Thoracic aorta (tissue), 2 donors: Measurements from ENCODE around the gene PDXK. TPM values are rescaled to one million over a fixed set of nuclear protein-coding genes. Genes with fewer than 3 reads are reported as not detected.
A peak's percentile ranks its signal among the peaks of the same experiment; 100 is the strongest.

Source experiments
- ATAC-seq: fragments of 150-250 bp; one replicate; pipeline ENCODE4 v1.8.0; 2017; ENCODE audit warnings: low read depth; ENCODE audit not compliant: insufficient number of reproducible peaks, low FRiP score
- DNase-seq: peaks from one replicate; pipeline ENCODE4 v3.0.0-alpha.2; 2020; ENCODE audit warnings: low spot score
- H3K27ac ChIP-seq, 2 donors: fragments of 200-600 bp; sonication (generic); 1 replicate in 1 of 2; 2 replicates in 1 of 2; pipeline ENCODE4 v1.5.1; 2016; ENCODE audit warnings: mild to moderate bottlenecking in 2 of 2, moderate library complexity in 2 of 2
- H3K27me3 ChIP-seq: fragments of 200-600 bp; sonication (generic); replicated peaks from 2 replicates; pipeline ENCODE4 v1.6.0; 2016; ENCODE audit warnings: mild to moderate bottlenecking; ENCODE audit not compliant: insufficient read depth
- H3K36me3 ChIP-seq: fragments of 200-600 bp; sonication (generic); one replicate; pipeline ENCODE4 v1.5.1; 2016
- H3K4me1 ChIP-seq, 2 donors: fragments of 200-600 bp; sonication (generic); 1 replicate in 1 of 2; 2 replicates in 1 of 2; pipeline versions ENCODE4 v1.5.1 to v1.6.0; 2016; ENCODE audit warnings: low read depth in 2 of 2, mild to moderate bottlenecking in 1 of 2; ENCODE audit not compliant: control insufficient read depth in 1 of 2
- H3K4me3 ChIP-seq: fragments of 200-600 bp; sonication (generic); 2 replicates; pipeline ENCODE4 v1.5.1; 2016; ENCODE audit warnings: mild to moderate bottlenecking
- H3K9me3 ChIP-seq: fragments of 200-600 bp; sonication (generic); 2 replicates; pipeline ENCODE4 v1.5.1; 2016
- CTCF ChIP-seq: fragments of 200-600 bp; sonication (generic); IDR thresholded peaks from one replicate; pipeline ENCODE4 v1.5.1; 2019; ENCODE audit warnings: antibody characterized with exemption
- total RNA-seq, 2 donors: library from RNA; depleted of rRNA; stranded (reverse); fragments of >200 nt; gene quantifications; one replicate each; pipeline versions ENCODE4 v1.1.0 to v1.2.3, GENCODE V29; 2016

Gene PDXK
- total RNA-seq, 2 donors from 2014 or later = 52.4 to 64.7 TPM

- TF ChIP-seq CTCF = no peak
- DNase-seq (no peak), ATAC-seq (no peak)
- Histone ChIP-seq H3K9me3 (no peaks in the 10 kb centered on the region), H3K4me3 (no peak overlapping the region), H3K4me1 (peaks cover 23 to 50% of the 10 kb centered on the region in 2 donors), H3K36me3 (peaks cover 3% of the 10 kb centered on the region), H3K27me3 (no peaks in the 10 kb centered on the region), H3K27ac (no peak overlapping the region)
Observed at GRCh38 chr21:43736224-43736883, 17.4 kb downstream of the PDXK start.

DNA sequence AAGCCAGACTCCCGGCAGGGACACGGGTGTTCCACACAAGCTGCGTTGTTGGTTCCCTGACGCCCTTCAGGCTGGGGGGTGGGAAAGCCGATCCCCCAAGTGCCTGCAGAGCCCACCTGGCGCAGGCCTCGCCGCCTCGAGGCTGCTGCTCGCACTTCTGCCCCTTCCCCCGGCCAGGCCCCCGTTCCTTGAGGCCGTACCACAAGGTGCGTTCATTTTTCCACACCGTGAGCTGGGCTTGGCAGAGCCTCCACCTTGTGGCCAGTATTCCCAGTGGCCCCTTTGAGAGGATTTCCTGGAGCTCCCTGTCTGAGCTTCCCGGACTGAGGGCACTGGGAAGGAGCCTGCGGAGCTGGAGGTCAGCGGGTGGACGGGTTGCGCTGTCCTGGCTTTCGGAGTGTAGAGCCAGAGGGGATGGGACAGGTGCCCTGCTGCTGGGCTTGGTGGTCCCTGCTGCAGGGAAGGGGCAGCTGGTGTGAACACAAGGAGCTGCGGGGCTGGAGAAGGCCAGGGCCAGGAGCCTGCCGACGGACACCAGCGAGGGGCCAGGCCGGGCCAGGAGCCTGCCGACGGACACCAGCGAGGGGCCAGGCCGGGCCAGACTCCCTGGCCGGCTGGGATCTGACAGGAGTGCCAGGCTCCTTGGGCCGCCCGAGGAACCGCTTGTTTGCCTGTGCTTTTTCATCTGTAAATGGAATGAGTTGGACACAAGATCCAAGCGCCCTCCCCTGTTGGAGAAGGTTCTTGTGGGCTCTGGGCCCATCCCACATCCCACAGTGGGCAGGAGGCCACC is 18.4 kb downstream of the PDXK start:
- peak overlapping the region in 1 of 2 donors; percentile 61 for H3K27ac ChIP-seq
- peaks cover 5% of the 10 kb centered on the region for H3K36me3 ChIP-seq
- H3K4me3 ChIP-seq = no peak overlapping the region
- H3K4me1 ChIP-seq = peaks cover 23 to 40% of the 10 kb centered on the region in 2 donors
- no peaks in the 10 kb centered on the region for H3K9me3 ChIP-seq
- DNase-seq (no peak), ATAC-seq (no peak)
- no peaks in the 10 kb centered on the region for H3K27me3 ChIP-seq
- no peak for TF ChIP-seq CTCF

DNA sequence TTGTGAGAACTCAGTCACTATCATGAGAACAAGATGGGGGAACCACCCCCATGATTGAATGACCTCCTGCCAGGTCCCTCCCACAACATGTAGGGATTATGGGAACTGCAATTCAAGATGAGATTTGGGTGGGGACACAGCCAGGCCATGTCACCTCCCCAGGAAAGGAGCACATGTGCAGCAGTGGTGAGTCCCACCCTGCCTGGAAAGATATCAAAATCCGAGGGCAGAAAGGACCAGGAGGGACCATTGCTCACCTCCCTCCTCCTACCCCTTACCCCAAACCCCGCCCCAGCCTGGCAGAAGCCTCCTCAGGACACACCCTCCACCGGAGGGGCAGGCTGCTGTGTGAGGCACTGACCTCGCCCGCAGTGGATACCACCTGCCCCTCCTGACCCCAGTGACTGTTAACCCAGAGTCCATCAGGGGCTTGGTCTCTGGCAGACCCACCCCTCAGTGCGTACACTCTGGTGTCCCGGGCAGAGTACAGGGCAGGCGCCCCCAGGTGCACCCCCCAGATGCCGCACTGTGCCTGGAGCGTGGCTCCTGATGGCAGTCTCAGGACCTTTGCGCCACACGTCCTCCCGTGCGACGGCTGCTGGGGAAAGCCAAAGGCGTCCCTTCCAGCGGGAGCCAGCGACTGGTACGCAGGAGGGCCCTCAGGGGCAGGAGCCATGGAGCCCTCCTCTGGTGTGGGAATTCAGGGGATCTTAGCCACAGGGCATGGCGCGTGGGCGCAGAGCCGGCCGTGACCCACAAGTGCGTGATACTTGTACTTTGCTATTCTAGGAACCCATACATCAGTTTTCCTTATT is 20.9 kb downstream of the PDXK start:
- H3K36me3 ChIP-seq = peaks cover 20% of the 10 kb centered on the region
- no peak for DNase-seq
- H3K9me3 ChIP-seq = no peaks in the 10 kb centered on the region
- no peaks in the 10 kb centered on the region for H3K27me3 ChIP-seq
- H3K4me1 ChIP-seq = peaks cover 6 to 18% of the 10 kb centered on the region in 2 donors
- no peak overlapping the region for H3K4me3 ChIP-seq
- TF ChIP-seq CTCF = no peak
- no peak for ATAC-seq
- peak overlapping the region in 1 of 2 donors; percentile 68 for H3K27ac ChIP-seq

DNA sequence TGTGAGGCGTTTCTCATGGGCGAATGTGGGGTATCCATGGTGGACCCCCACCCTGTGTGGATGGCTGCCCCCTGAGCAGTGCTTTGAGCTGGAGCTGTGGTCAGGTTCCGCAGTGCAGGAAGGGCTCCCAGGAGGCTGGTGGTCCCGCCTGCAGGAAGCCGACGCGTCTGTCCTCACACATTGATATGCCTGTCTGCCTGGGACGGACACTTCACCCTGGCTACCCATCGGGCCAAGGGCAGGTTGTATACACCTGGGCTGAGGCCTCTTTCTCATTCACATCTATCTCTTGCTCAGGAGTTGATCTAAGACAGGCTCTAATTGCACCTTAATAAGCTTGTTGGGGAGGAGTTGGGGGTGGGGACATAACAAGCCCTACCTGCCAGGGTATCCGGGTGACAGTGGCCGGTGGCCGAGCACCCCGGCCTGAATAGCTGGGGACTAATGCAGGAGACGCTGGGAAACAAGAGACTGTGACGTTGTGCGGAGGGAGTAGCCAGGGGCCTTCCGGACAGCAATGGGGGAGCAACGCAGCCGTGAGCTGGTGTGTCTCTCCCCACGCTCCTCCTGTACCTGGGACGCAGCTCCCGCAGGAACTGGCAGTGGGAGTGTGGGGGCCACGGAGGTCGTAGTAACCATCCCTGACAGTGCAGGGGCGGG is 21.7 kb downstream of the PDXK start:
- H3K4me1 ChIP-seq = peaks cover 0 to 10% of the 10 kb centered on the region in 2 donors
- no peaks in the 10 kb centered on the region for H3K27me3 ChIP-seq
- TF ChIP-seq CTCF = no peak
- no peak overlapping the region for H3K4me3 ChIP-seq
- H3K9me3 ChIP-seq = no peaks in the 10 kb centered on the region
- peak overlapping the region; percentile 28 to 68 for H3K27ac ChIP-seq
- DNase-seq (no peak), ATAC-seq (peak; percentile 14)
- H3K36me3 ChIP-seq = peaks cover 25% of the 10 kb centered on the region
